Measurements from ENCODE around the gene WWOX.
A peak's percentile ranks its signal among the peaks of the same experiment; 100 is the strongest.

DNA sequence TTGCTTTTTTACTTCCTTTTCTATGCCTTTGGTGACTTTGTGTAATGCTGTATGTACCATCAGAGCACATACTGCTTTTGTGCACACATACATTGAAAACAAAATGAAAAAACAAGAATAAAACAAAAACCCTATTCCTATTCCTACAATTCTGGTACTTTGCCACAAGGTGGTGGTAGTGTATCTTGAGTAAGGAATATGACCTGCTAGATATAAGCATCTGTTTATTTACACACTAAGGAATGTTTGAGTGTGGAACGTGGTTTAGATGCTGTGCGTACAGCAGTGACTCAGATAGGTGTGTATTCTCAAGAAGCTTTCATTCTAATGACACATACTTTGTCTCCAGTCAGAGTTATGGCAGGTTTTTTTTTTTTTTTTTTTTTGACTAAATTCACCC lies 606.2 kb downstream of the WWOX start:
- TF ChIP-seq CTCF (IDR thresholded peaks at IDR 0.05; ENCODE audit: poor library complexity, severe bottlenecking) (peak; percentile 60), REST (IDR thresholded peaks at IDR 0.05; ENCODE audit: borderline replicate concordance) (no peak)

Data from neural cell (in vitro differentiated cells).